IMR-90 (cell line): ENCODE results near the gene CIC. TPM values are rescaled to one million over a fixed set of nuclear protein-coding genes. Genes with fewer than 3 reads are reported as not detected.

ENCODE experiments used
- ATAC-seq: fragments of 200-7000 bp; cut with Tn5 transposase; 2 replicates; pipeline ENCODE4 v1.9.1; 2020; ENCODE audit warnings: low read depth, mild to moderate bottlenecking, moderate library complexity
- BruUV-seq: library from RNA; stranded (reverse); fragments of 400-500 nt; replicated peaks from 2 replicates; lab custom pipeline; 2021; lab: Mats Ljungman, UMichigan
- CTCF ChIA-PET: fragments of 300-600 bp; formaldehyde crosslinking; extraction: SDS; loops from one replicate; lab custom pipeline; 2021; ENCODE audit warnings: antibody characterized with exemption; lab: Yijun Ruan, JAX
- POLR2A ChIA-PET: fragments of 300-600 bp; sonication (Branson Sonifier 250); formaldehyde crosslinking; loops from one replicate; lab custom pipeline; 2022; ENCODE audit warnings: antibody characterized with exemption; ENCODE audit not compliant: unreplicated experiment; lab: Charles Lee
- DNase-seq: peaks from one replicate; pipeline ENCODE4 v3.0.0; 2013
- H2AFZ ChIP-seq: replicated peaks from 2 replicates; pipeline ENCODE3; 2013; ENCODE audit warnings: low read length, mild to moderate bottlenecking; ENCODE audit not compliant: poor library complexity
- H2AK5ac ChIP-seq: 2 replicates; pipeline ENCODE4 v1.6.1; 2013; ENCODE audit warnings: low read depth, low read length, inconsistent platforms
- H2AK9ac ChIP-seq: replicated peaks from 2 replicates; pipeline ENCODE3; 2013; ENCODE audit warnings: mild to moderate bottlenecking, low read depth, low read length, moderate library complexity; ENCODE audit not compliant: poor library complexity
- H2BK120ac ChIP-seq: 2 replicates; pipeline ENCODE4 v1.6.1; 2013; ENCODE audit warnings: low read depth, low read length, inconsistent platforms
- H2BK15ac ChIP-seq: 3 replicates; pipeline ENCODE4 v1.6.1; 2013; ENCODE audit warnings: low read depth, low read length, inconsistent platforms
- H2BK20ac ChIP-seq: 2 replicates; pipeline ENCODE4 v1.6.1; 2013; ENCODE audit warnings: low read depth, mild to moderate bottlenecking, inconsistent platforms, low read length, moderate library complexity
- H2BK5ac ChIP-seq: 2 replicates; pipeline ENCODE4 v1.6.1; 2013; ENCODE audit warnings: mild to moderate bottlenecking, low read depth, low read length, inconsistent platforms; ENCODE audit not compliant: poor library complexity, severe bottlenecking
- H3K14ac ChIP-seq: replicated peaks from 2 replicates; pipeline ENCODE4 v1.6.1; 2013; ENCODE audit warnings: low read depth, low read length, inconsistent platforms
- H3K18ac ChIP-seq: 2 replicates; pipeline ENCODE4 v1.6.1; 2013; ENCODE audit warnings: low read depth, low read length, control low read depth
- H3K23ac ChIP-seq: 2 replicates; pipeline ENCODE4 v1.6.1; 2013; ENCODE audit warnings: low read depth, low read length, inconsistent platforms
- H3K27ac ChIP-seq: 2 replicates; pipeline ENCODE4 v1.5.1; 2013; ENCODE audit warnings: mild to moderate bottlenecking, control low read depth, low read length; ENCODE audit not compliant: insufficient read depth
- H3K27me3 ChIP-seq: 2 replicates; pipeline ENCODE4 v1.6.1; 2013; ENCODE audit warnings: low read length; ENCODE audit not compliant: control insufficient read depth, insufficient read depth
- H3K36me3 ChIP-seq: 2 replicates; pipeline ENCODE4 v1.6.1; 2013; ENCODE audit warnings: low read length, mixed read lengths; ENCODE audit not compliant: control insufficient read depth, insufficient read depth
- H3K4ac ChIP-seq: 2 replicates; pipeline ENCODE4 v1.6.1; 2013; ENCODE audit warnings: low read depth, low read length, inconsistent platforms
- H3K4me1 ChIP-seq: 2 replicates; pipeline ENCODE4 v1.6.1; 2013; ENCODE audit warnings: low read length, mixed read lengths; ENCODE audit not compliant: control insufficient read depth, insufficient read depth
- H3K4me2 ChIP-seq: 2 replicates; pipeline ENCODE4 v1.6.1; 2013; ENCODE audit warnings: low read depth, mild to moderate bottlenecking, control low read depth, low read length, moderate library complexity
- H3K4me3 ChIP-seq: 2 replicates; pipeline ENCODE4 v1.5.1; 2013; ENCODE audit warnings: low read depth, mild to moderate bottlenecking, control low read depth, low read length, moderate library complexity; ENCODE audit not compliant: insufficient read depth
- H3K56ac ChIP-seq: 2 replicates; pipeline ENCODE4 v1.6.1; 2013; ENCODE audit warnings: low read length, inconsistent platforms; ENCODE audit not compliant: insufficient read depth; ENCODE audit errors: extremely low read depth
- H3K79me1 ChIP-seq, 2 experiments: 2 replicates each; pipeline ENCODE4 v1.6.1; 2013; ENCODE audit warnings: low read length in 2 of 2, inconsistent platforms in 1 of 2, low read depth in 1 of 2
- H3K9ac ChIP-seq: 2 replicates; pipeline ENCODE4 v1.6.1; 2013; ENCODE audit warnings: low read depth, low read length, control low read depth
- H3K9me1 ChIP-seq: 2 replicates; pipeline ENCODE4 v1.6.1; 2013; ENCODE audit warnings: low read length, inconsistent platforms; ENCODE audit not compliant: insufficient read depth
- H3K9me3 ChIP-seq: 2 replicates; pipeline ENCODE4 v1.6.1; 2013; ENCODE audit warnings: low read length; ENCODE audit not compliant: control insufficient read depth, insufficient read depth
- H4K20me1 ChIP-seq: 2 replicates; pipeline ENCODE4 v1.6.1; 2013; ENCODE audit warnings: low read length, inconsistent platforms; ENCODE audit not compliant: insufficient read depth
- H4K5ac ChIP-seq: 2 replicates; pipeline ENCODE4 v1.6.1; 2013; ENCODE audit warnings: mild to moderate bottlenecking, low read depth, low read length, control low read depth
- H4K8ac ChIP-seq, 2 experiments: 2 replicates each; pipeline ENCODE4 v1.6.1; 2013; ENCODE audit warnings: low read depth in 2 of 2, low read length in 2 of 2, control low read depth in 1 of 2, inconsistent platforms in 1 of 2
- H4K91ac ChIP-seq: 2 replicates; pipeline ENCODE4 v1.6.1; 2013; ENCODE audit warnings: low read depth, low read length, inconsistent platforms; ENCODE audit not compliant: insufficient read depth
- CEBPB ChIP-seq: IDR thresholded peaks from 2 replicates; pipeline ENCODE4 v1.6.1; 2012; ENCODE audit warnings: low read depth, low read length, improper control_type of control experiment
- MAFK ChIP-seq: IDR thresholded peaks from 2 replicates; pipeline ENCODE4 v1.6.1; 2012; ENCODE audit warnings: low read depth, low read length, improper control_type of control experiment
- MAZ ChIP-seq: IDR thresholded peaks from 2 replicates; pipeline ENCODE4 v1.6.1; 2012; ENCODE audit warnings: low read depth, mild to moderate bottlenecking, low read length, improper control_type of control experiment, moderate library complexity, borderline replicate concordance
- MXI1 ChIP-seq: IDR thresholded peaks from 2 replicates; pipeline ENCODE4 v1.6.1; 2012; ENCODE audit warnings: low read depth, mild to moderate bottlenecking, low read length, moderate library complexity, borderline replicate concordance
- POLR2A ChIP-seq: IDR thresholded peaks from 2 replicates; pipeline ENCODE4 v1.6.1; 2012; ENCODE audit warnings: mild to moderate bottlenecking, low read depth, low read length
- RAD21 ChIP-seq: IDR thresholded peaks from 2 replicates; pipeline ENCODE4 v1.6.1; 2012; ENCODE audit warnings: low read length, improper control_type of control experiment
- SMC3 ChIP-seq: fragments of 150-350 bp; IDR thresholded peaks from 2 replicates; pipeline ENCODE4 v1.6.1; 2016; ENCODE audit warnings: low read depth, mild to moderate bottlenecking, antibody characterized with exemption, low read length, moderate library complexity
- WGBS, 2 experiments: methylation state at CpG; one replicate each; pipeline versions ENCODE4 v1.1.5 to v1.1.7; 2013; ENCODE audit warnings: missing lambda C conversion rate in 2 of 2; ENCODE audit not compliant: insufficient read length in 1 of 2; ENCODE audit errors: extremely low coverage in 2 of 2; 5-methylcytosine and 5-hydroxymethylcytosine counted together
- dilution Hi-C: fragments of 300-500 bp; cut with HindIII; formaldehyde crosslinking; loops from one replicate; pipeline ENCODE4 v1.14.3; 2018; ENCODE audit warnings: low sequenced_read_pairs; ENCODE audit not compliant: unreplicated experiment
- in situ Hi-C: fragments of 300-500 bp; cut with MboI; formaldehyde crosslinking; loops from 3 replicates; pipeline ENCODE4 v1.14.3; 2019; ENCODE audit warnings: low sequenced_read_pairs, inconsistent platforms, mixed read lengths
- intact Hi-C: fragments of 100-400 bp; cut with micrococcal nuclease; formaldehyde crosslinking; loops from 2 replicates; pipeline ENCODE4 v1.10.0; 2022
- polyA plus RNA-seq, 3 experiments: library from polyadenylated mRNA; depleted of rRNA; stranded (reverse); fragments of >200 nt; gene quantifications; 2 replicates each; pipeline ENCODE4 v1.2.3, GENCODE V29; 2012; ENCODE audit warnings: low replicate concordance in 1 of 3
- total RNA-seq: library from RNA; depleted of rRNA; stranded (reverse); fragments of >200 nt; gene quantifications from 2 replicates; pipeline ENCODE4 v1.2.3, GENCODE V29; 2012
- TF ChIP-seq, protein P1 (sequence below): conservative IDR thresholded peaks from 2 replicates; pipeline ENCODE4 v1.5.1; 2012; ENCODE audit warnings: mild to moderate bottlenecking, low read depth, low read length, improper control_type of control experiment
- TF ChIP-seq, protein P2 (sequence below): fragments of 150-350 bp; IDR thresholded peaks from 2 replicates; pipeline ENCODE4 v1.6.1; 2016; ENCODE audit warnings: low read depth, mild to moderate bottlenecking, low read length, moderate library complexity, borderline replicate concordance

CIC gene
- total and polyA plus RNA-seq, 2 of the 4 experiments (the other 2 are of a cell fraction), result 1.8 to 23.2 TPM

GRCh38 chr19:42246143-42246921 is 22.7 kb upstream of the CIC start:
- Histone ChIP-seq H2AK5ac (peak overlapping the region; percentile 82), H2AK9ac (peak overlapping the region; percentile 91), H4K91ac (no peak overlapping the region; the same call in 1 of the 2 replicates), H3K9me1 (no peaks in the 10 kb centered on the region; the same call in 1 of the 2 replicates), H3K4ac (peak overlapping the region; percentile 51), H2BK15ac (no peak overlapping the region), H3K4me1 (peaks cover 16% of the 10 kb centered on the region), H4K5ac (0 out of 2 replicates have a peak overlapping the region, but pooled peaks have one; percentile 19), H3K23ac (peak overlapping the region; percentile 18), H3K18ac (no peak overlapping the region), H4K8ac (peak overlapping the region in 1 of 2 experiments; percentile 47; a peak in 1 of 4 replicates), H2BK120ac (no peak overlapping the region), H3K27me3 (no peaks in the 10 kb centered on the region), H3K9ac (peak overlapping the region; percentile 35; the same call in 1 of the 2 replicates), H2AFZ (peak overlapping the region; percentile 13), H3K56ac (no peak overlapping the region; the same call in 1 of the 2 replicates), H3K14ac (no peak overlapping the region; the same call in 1 of the 2 replicates), H2BK20ac (no peak overlapping the region), H3K4me3 (no peak overlapping the region), H4K20me1 (peaks cover 34% of the 10 kb centered on the region), H3K9me3 (no peaks in the 10 kb centered on the region), H2BK5ac (peak overlapping the region; percentile 44), H3K27ac (peak overlapping the region; percentile 24), H3K36me3 (peaks cover 15% of the 10 kb centered on the region), H3K79me1 (peaks cover 6 to 57% of the 10 kb centered on the region in 2 experiments; a peak in 3 of 4 replicates), H3K4me2 (0 out of 2 replicates have a peak overlapping the region, but pooled peaks have one; percentile 7)
- dilution Hi-C loops (no loop called here), in situ Hi-C loops (no loop called here), intact Hi-C loops (loop anchor here (1.0 kb wide), 3 partner anchors 33 to 79 kb away; partner anchors contain the start of gene MEGF8)
- peak; percentile 91 for TF ChIP-seq RAD21
- TF ChIP-seq MAFK, result no peak
- TF ChIP-seq POLR2A, result no peak
- no peak for TF ChIP-seq MXI1
- TF ChIP-seq, protein P1, sequence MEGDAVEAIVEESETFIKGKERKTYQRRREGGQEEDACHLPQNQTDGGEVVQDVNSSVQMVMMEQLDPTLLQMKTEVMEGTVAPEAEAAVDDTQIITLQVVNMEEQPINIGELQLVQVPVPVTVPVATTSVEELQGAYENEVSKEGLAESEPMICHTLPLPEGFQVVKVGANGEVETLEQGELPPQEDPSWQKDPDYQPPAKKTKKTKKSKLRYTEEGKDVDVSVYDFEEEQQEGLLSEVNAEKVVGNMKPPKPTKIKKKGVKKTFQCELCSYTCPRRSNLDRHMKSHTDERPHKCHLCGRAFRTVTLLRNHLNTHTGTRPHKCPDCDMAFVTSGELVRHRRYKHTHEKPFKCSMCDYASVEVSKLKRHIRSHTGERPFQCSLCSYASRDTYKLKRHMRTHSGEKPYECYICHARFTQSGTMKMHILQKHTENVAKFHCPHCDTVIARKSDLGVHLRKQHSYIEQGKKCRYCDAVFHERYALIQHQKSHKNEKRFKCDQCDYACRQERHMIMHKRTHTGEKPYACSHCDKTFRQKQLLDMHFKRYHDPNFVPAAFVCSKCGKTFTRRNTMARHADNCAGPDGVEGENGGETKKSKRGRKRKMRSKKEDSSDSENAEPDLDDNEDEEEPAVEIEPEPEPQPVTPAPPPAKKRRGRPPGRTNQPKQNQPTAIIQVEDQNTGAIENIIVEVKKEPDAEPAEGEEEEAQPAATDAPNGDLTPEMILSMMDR, result peak; percentile 90
- peak; percentile 100 for TF ChIP-seq MAZ
- peak; percentile 93 for TF ChIP-seq SMC3
- TF ChIP-seq, protein P2, sequence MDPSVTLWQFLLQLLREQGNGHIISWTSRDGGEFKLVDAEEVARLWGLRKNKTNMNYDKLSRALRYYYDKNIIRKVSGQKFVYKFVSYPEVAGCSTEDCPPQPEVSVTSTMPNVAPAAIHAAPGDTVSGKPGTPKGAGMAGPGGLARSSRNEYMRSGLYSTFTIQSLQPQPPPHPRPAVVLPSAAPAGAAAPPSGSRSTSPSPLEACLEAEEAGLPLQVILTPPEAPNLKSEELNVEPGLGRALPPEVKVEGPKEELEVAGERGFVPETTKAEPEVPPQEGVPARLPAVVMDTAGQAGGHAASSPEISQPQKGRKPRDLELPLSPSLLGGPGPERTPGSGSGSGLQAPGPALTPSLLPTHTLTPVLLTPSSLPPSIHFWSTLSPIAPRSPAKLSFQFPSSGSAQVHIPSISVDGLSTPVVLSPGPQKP, result no peak
- TF ChIP-seq CEBPB, result peak; percentile 23; the same call in 1 of the 2 replicates
- ATAC-seq, result no peak
- no TSS peak for BruUV-seq
- DNase-seq, result peak; percentile 83
- no CpG with 5 or more reads among the region's 10 CpGs for WGBS, 2 experiments
- ChIA-PET CTCF (interaction anchor here (0.6 to 5.0 kb wide), 6 partner anchors 24 to 1047 kb away, joined by 3 to 29 read pairs (median 3); no protein-coding TSS in a partner anchor), POLR2A (interaction anchor here (1.0 kb wide), 1 partner anchor 50 kb away, joined by 3 read pairs; no protein-coding TSS in a partner anchor)
